HG02852 (cell line): ENCODE measurements around the gene RHOT2.
"Not testable (repeated sequence)": the region's sequence is repeated elsewhere in the genome, so short reads cannot be mapped to it uniquely, and the experiment has no call there.

Experiments
- ATAC-seq: cut with Tn5 transposase; IDR thresholded peaks from one replicate; pipeline ENCODE4 v1.9.1; 2021; ENCODE audit warnings: mild to moderate bottlenecking, moderate library complexity; ENCODE audit not compliant: unreplicated experiment

RHOT2 gene

DNA sequence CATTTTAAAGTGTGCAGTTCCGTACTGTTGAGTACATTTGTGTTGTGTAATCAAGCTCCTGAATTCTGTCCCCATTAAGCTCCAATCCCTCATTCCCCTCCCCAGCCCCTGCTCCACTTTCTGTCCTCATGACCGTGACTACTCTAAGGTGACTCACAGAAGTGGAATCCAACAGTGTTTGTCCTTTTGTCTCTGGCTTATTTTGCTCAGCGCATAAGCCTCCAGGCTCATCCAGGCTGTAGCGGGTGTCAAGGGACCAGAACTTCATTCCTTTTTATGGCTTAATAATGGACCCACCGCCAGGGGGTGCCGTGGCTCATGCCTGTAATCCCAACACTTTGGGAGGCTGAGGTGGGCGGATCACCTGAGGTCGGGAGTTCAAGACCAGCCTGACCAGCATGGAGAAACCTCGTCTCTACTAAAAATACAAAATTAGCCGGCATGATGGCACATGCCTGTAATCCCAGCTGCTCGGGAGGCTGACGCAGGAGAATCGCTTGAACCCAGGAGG is 44.9 kb downstream of the RHOT2 start:
- not testable (repeated sequence) for ATAC-seq

DNA sequence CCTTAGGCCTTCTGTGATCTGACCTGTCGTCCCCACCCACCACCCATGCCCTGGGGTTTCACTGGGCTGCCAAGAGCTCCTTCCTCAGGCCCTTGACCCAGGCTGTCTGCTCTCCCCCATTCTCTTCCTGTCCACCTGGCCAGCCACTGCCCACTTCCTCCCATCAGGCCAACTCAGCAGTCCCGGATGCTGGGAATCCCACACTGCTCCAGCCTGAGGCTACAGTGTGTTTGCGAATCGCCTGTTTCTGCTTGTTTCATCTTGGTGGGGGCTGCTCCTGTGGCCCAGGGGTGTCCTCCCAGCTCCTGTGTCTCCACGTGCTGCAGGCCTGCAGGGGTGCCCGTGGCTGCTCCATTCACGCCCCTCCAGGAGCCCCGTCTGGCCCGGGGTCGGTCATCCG is 46.1 kb downstream of the RHOT2 start:
- ATAC-seq: no peak

DNA sequence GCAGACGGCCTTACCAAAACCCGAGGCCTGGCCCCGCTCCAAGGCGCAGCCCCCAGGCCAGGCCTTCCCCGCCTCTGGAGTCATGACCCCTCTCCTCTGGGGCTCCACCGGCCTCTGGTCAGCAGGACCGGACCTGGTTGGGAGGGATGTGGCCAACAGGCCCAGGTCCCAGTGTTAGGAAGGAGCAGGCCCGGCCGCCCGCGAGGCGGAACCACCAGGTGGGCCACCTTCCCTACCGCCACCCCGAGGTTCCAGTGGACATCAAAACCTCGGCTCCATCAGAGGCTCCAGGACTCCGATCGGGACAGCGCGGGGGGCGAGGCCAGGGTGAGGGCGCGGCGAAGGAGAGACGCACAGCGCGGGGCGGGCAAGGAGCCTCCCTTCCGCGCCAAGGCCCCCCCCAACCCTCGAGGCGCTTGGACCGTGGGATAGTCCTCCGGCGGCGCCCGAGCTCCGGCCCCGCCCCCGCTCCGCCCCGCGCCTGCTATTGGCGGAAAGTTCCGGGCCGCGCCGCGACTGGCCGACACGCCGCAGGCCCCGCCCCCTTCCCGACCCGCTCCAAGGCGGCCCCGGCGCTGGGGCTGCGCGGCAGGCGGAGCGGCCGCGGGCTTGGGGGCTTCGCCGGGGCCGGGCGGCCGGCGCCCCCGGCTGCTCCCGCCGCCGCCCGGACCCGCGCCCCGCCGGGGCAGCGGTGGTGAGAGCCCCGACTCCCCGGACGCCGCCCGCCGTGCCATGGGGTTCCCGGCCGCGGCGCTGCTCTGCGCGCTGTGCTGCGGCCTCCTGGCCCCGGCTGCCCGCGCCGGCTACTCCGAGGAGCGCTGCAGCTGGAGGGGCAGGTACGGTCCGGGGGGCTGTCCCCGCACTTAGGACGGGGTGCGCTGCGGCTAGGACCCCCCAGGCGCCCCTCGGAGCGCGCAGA is 46.9 kb downstream of the RHOT2 start, which contains the start of gene METRN:
Gene METRN (plus strand): TSS at position 561 of the 919 bp plus-strand sequence. CDS start 172 bp downstream, at position 733.
- ATAC-seq: peak; percentile 66

DNA sequence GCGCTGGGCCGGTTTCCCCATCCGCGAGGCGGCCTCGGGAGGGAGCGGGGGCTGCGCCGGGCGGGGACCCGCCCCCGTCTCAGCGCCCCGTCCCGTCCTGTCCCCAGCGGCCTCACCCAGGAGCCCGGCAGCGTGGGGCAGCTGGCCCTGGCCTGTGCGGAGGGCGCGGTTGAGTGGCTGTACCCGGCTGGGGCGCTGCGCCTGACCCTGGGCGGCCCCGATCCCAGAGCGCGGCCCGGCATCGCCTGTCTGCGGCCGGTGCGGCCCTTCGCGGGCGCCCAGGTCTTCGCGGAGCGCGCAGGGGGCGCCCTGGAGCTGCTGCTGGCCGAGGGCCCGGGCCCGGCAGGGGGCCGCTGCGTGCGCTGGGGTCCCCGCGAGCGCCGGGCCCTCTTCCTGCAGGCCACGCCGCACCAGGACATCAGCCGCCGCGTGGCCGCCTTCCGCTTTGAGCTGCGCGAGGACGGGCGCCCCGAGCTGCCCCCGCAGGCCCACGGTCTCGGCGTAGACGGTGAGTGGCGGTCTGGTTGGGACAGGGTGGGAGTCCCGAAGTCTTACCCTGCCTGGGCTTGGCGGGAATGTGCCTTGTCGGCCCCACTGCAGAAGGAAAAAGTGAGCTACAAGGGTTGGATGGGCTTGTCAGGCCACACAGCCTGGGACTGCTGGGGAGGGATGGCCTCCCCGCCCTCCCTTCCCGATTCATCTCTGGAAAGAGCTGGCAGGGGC is 47.7 kb downstream of the RHOT2 start:
- ATAC-seq: peak; percentile 23

DNA sequence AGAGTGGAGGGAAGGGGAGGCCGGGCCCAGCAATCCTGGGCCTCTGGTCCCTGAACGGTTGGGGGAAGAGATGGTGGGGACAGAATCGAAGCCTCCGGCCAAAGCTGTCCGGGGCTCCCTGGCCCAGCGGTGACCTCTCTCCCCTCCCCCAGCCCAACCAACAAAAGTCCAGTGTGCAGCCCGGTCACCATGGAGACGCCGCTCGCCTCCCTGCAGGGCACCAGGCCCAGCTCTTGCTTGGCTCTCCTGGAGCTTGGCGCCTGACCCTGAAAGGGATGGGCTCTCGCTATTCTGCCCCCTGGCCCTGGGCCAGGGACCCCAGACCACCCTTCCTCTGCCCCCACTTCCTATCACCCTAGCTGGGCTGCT is 48.3 kb downstream of the RHOT2 start:
- ATAC-seq: no peak

DNA sequence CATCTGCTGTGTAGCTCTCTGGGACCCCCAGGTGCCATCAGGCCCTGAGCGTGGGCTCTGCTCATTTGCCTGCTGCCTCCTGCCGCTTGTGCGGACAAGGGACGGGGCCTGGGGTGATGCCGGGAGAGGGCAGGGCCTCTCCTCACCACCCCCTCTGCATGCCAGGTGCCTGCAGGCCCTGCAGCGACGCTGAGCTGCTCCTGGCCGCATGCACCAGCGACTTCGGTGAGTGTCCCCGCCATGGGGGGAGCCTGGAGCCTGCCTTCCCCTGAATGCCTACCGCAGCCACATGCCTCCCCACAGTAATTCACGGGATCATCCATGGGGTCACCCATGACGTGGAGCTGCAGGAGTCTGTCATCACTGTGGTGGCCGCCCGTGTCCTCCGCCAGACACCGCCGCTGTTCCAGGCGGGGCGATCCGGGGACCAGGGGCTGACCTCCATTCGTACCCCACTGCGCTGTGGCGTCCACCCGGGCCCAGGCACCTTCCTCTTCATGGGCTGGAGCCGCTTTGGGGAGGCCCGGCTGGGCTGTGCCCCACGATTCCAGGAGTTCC is 48.9 kb downstream of the RHOT2 start:
- ATAC-seq: no peak

DNA sequence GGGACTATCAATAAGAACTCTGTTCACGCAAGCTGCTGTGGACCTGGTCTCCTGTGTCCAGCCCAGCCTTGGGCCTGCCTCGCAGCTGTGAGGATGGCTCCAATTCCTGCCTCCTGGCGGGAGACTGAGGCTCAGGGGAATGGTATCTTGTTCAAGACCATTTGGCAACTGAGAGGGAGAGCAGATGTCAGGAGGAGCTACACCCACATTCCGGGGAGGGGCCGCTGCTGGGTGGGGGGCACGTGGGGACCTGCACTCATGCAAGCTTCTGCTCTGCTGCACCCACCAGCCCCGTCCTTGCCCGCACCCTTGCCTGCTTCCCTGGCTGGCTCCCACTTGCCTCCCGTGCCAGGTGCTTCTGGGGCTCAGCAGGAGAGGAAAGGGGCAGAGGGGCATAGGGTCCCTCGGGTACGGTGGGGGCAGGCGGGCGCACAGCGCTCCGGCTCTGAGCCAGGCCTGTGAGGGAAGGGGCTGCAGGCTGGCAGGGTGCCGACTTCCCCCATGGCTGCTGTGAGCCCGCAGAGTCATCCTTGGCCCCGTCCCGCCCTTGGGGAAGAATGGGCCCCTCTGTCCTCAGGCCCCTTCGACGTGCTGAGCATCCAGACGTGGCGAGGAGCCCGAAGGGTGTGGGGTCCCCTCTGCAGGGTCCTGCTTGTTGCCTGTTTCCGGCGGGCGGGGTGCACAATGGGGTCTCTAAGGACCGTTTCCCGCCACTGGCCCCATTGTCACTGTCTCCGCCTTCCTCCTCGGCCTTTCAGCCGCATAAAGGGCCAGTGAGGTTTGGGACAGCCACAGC is 49.7 kb downstream of the RHOT2 start:
- ATAC-seq: no peak

DNA sequence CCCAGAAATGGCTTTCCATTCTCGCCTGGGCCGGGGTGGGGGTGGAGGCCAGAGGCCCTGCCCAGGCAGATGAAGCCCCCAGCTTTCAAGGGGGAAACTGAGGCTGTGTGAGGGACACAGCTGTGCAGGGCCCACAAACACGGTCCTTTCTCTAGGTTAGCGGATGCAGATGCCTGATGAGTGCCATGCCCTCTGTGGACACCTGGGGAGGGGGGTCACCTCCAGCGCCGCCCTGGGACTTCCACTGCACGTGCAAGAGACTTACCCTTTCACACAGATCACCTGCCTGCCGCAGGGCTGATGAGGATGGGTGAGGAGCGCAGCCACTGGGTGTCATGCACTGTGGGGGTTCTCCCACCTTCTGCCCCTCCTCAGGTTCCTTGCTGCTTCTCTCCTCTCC is 50.5 kb downstream of the RHOT2 start:
- no peak for ATAC-seq

DNA sequence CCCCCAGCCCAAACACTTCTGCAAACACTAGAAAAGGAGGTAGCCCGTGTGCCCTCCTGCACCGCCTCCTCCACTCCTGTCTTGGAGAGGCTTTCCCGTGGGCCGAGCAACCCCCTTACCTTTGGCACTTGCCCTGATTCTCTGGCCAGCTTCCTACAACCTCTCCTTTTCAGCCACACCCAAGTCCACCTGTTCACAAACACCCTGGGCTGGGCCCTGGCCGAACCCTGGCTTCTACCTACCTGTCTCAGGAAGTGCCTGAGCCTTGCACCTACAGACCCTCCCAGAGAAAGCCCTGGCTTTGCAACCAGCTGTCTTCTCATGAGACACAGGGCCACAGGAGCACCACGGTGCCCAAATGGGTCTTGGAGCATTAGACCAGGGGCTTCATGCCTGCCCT is 51.0 kb downstream of the RHOT2 start:
- ATAC-seq: no peak

DNA sequence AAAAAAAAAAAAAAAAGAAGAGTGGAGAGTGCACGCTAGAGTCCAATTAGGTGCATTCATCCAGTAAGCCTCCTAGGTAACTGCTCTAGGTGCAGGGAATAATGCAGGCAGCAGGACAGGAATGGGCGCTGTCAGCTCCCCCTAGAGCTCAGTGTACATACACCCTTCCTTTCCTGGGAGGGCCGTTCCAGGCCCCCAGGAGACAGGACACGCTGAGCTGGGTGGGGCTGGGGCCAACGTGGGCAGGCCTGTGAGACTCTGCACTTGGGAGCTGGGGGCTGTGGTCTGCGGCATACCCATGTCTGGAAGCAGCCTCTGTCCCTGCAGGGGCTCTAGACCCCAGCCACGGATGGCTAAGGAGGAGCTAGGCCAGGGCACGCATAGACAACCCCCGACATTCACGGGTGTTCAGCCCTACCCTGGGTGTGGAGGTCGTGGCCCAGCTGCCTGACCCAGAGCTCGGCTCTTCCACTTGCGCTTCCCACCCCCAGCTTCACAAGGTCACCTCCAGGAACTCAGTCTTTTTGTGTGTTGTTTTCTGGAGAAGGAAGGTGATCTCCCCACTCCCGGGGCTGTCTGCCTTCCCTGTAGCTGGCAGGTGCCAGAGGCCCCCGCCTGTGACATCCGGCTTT is 52.0 kb downstream of the RHOT2 start:
- ATAC-seq: no peak

DNA sequence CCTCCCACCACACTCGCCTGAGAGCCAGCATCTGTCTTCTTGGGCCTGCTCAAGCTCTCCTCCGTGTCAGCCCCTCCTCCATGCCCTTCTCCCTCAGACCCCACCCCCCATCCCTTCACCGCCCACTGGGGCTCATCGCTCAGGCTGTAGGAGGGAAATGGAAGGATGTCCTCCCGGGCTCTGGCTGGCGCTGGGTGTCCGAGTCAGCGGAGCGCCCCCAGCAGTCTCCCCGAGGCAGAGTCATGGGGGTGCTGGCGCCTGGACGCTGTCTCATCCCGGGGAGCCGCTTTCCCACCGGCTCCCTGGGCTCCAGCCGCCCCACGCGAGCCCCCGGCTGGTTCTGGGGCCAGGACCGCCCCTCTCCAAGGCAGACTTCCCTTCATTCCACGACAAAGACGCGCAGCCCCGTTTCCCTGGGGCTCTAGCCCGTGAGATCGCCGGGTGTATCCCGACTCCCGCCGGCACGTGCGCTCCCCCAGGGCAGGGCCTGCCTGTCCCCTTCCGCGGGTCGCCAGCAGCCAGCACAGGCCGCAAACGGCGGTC is 52.6 kb downstream of the RHOT2 start:
- ATAC-seq: no peak

DNA sequence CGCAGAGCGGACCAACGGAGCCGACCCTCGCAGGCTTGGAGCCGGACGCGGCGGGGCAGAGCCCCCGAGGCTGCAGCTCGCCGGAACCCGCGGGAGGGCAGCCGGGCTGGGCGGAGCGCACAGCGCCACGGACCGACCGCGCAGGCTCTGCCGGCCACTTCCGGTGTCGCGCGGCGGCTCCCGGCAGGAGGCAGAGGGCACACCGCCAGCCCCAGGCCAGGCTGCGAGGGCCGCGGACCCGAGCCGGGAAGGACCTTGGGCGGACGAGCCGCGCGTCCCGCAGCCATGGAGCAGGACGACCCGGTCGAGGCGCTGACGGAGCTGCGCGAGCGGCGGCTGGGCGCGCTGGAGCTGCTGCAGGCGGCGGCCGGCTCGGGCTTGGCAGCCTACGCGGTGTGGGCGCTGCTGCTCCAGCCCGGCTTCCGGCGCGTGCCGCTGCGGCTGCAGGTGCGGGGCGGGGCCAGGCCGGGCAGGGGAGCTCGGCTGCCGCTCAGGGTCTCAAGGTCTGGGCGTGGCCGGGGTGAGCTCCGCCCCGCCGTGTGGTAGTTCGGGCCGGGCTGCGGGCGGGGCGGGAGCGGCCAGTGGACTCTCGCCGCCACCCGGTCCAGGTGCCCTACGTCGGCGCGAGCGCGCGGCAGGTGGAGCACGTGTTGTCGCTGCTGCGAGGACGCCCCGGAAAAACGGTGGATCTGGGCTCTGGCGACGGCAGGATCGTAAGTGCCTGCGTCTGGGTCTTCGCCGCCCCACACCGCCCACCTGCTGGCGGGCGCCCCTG is 53.2 kb downstream of the RHOT2 start, which contains the start of gene ANTKMT:
Gene ANTKMT (plus strand): TSS at position 157 of the 775 bp plus-strand sequence. CDS start 129 bp downstream, at position 286.
- ATAC-seq: peak; percentile 68

DNA sequence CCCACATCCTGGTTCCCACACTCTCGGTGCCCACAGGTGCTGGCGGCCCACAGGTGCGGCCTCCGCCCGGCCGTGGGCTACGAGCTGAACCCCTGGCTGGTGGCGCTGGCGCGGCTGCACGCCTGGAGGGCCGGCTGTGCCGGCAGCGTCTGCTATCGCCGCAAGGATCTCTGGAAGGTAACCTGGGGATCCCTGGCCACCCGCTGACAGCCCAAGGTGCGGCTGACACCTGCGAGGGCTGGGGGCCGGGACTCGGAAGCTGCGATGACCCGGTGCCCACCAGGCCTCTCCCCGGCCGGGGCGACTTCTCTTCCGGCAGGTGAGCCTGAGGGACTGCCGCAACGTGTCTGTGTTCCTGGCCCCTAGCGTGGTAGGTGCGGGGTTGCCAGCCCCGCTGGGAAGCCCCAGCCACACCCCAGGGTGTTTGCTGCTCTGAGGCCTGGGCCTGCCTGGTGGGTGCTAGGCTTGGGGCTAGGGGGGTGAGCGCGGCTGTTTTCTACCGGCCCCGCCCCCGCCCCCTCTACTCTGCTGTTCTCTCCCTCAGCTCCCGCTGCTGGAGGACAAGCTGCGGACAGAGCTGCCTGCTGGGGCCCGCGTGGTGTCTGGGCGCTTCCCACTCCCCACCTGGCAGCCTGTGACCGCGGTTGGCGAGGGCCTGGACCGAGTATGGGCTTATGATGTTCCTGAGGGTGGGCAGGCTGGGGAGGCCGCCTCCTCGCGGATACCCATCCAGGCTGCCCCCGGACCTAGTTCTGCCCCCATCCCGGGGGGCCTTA is 54.0 kb downstream of the RHOT2 start:
- no peak for ATAC-seq

DNA sequence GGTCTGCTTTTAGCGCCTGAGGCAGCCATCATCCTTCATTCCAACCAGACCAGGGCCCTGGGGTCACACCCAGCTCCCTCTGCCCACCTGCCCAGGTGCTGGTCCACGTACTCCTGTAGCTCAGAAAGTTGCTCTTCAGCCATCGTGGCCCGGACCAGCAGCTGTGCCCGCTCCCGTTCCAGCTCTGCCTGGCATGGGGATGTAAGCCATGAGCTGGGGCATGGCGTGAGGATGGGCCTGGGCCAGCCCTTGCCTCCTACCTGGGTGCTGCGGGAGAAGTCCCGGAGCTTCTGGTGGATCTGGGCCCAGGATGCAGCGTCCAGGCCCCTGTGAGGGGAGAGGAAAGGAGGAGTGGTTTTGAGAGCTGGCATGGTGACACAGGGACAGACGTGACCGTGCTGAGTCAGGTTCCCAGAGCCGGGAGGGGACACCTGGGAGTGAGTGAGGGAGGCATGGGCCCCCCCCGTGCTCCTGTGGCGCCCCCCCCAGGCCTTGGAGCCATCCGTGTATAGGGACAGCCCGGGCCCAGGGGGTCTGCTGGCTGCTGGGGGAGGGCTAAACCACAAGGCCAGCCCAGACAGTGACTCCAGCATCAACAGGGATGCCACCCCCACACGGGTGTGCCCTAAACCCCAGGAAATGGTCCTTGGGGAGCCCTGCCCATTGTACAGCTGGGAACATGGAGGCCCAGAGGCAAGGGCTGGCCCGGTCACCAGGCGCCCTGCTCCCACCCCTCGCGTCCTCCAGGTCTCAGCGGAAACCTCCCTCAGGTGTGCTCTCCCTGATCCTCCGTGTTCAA is 55.1 kb downstream of the RHOT2 start:
- ATAC-seq: no peak

DNA sequence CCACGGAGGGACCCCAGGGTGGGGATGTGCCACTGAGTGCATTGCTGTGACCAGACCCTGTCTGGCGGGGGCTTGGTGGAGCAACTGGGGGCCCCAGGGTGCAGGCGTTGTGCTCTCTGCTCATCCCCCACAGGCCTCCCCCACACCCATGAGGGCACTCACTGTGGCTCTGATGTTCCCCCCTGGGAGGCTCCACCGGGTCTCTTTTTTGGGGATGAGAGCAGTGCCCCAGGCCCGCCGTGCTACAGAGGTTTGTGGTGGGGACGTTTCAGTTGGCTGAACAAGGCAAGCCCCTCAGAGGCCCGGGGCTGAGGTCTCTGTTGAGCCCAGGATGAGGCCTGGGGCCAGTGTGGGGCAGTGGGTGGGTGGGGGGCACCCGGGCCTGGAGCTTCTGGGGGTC is 55.8 kb downstream of the RHOT2 start:
- no peak for ATAC-seq
